Caco-2 (cell line): ENCODE results near the gene ATRAID. TPM values are rescaled to one million over a fixed set of nuclear protein-coding genes. Genes with fewer than 3 reads are reported as not detected.

Experiments
- BruUV-seq: library from RNA; stranded (reverse); fragments of 400-500 nt; replicated peaks from 2 replicates; lab custom pipeline; 2021; lab: Mats Ljungman, UMichigan
- CTCF ChIA-PET: fragments of 300-600 bp; sonication (Branson Sonifier 250); formaldehyde crosslinking; loops from one replicate; lab custom pipeline; 2022; ENCODE audit warnings: antibody characterized with exemption; lab: Charles Lee
- POLR2A ChIA-PET: fragments of 300-600 bp; sonication (Branson Sonifier 250); formaldehyde crosslinking; loops from one replicate; lab custom pipeline; 2022; ENCODE audit warnings: antibody characterized with exemption; lab: Charles Lee
- DNase-seq, 2 experiments: peaks; one replicate each; pipeline versions ENCODE4 v3.0.0 to v3.0.0-alpha.2; 2020 to 2022
- H3K27me3 ChIP-seq: replicated peaks from 2 replicates; pipeline ENCODE4 v1.6.0; 2011; ENCODE audit warnings: low read length; ENCODE audit not compliant: control insufficient read depth, insufficient read depth
- H3K36me3 ChIP-seq: 2 replicates; pipeline ENCODE4 v1.5.1; 2011; ENCODE audit warnings: low read length; ENCODE audit not compliant: control insufficient read depth, insufficient read depth
- H3K4me1 ChIP-seq: fragments of 250-450 bp; sonication (Bioruptor Pico); 2 replicates; pipeline ENCODE4 v1.5.1; 2020; ENCODE audit warnings: mild to moderate bottlenecking
- H3K4me3 ChIP-seq: 2 replicates; pipeline ENCODE4 v1.5.1; 2011; ENCODE audit warnings: low read depth, mild to moderate bottlenecking, control low read depth, low read length
- H3K9me3 ChIP-seq: fragments of 250-450 bp; sonication (Bioruptor Pico); 2 replicates; pipeline ENCODE4 v1.5.1; 2020; ENCODE audit warnings: mild to moderate bottlenecking, moderate library complexity
- H3K27ac Mint-ChIP-seq: one replicate; pipeline ENCODE4 v1.8.0; 2022; ENCODE audit warnings: mixed read lengths; ENCODE audit not compliant: unreplicated experiment
- H3K27me3 Mint-ChIP-seq: one replicate; pipeline ENCODE4 v1.8.0; 2022; ENCODE audit warnings: mixed read lengths; ENCODE audit not compliant: insufficient read depth, unreplicated experiment
- H3K36me3 Mint-ChIP-seq: one replicate; pipeline ENCODE4 v1.8.0; 2022; ENCODE audit warnings: mild to moderate bottlenecking, mixed read lengths; ENCODE audit not compliant: insufficient read depth, unreplicated experiment
- H3K4me1 Mint-ChIP-seq: one replicate; pipeline ENCODE4 v1.8.0; 2022; ENCODE audit warnings: low read depth, mixed read lengths; ENCODE audit not compliant: unreplicated experiment
- H3K4me3 Mint-ChIP-seq: one replicate; pipeline ENCODE4 v1.8.0; 2022; ENCODE audit warnings: mild to moderate bottlenecking, moderate library complexity, mixed read lengths; ENCODE audit not compliant: unreplicated experiment
- H3K9me3 Mint-ChIP-seq: one replicate; pipeline ENCODE4 v1.8.0; 2022; ENCODE audit warnings: mixed read lengths; ENCODE audit not compliant: unreplicated experiment
- intact Hi-C: fragments of 100-400 bp; cut with micrococcal nuclease; formaldehyde crosslinking; loops from one replicate; pipeline ENCODE4 v1.10.0; 2022; ENCODE audit not compliant: unreplicated experiment
- total RNA-seq: library from RNA; stranded (reverse); gene quantifications from 2 replicates; pipeline ENCODE4 v1.2.3, GENCODE V29; 2022
- TF ChIP-seq, protein P1 (sequence below), 2 experiments: fragments of 200-600 bp in 1 of 2; IDR thresholded peaks; 1 replicate in 1 of 2; 2 replicates in 1 of 2; pipeline versions ENCODE4 v1.5.1 to v1.8.0; 2011 to 2022; ENCODE audit warnings: antibody characterized with exemption in 1 of 2, control low read depth in 1 of 2, inconsistent platforms in 1 of 2, low read depth in 1 of 2, low read length in 1 of 2, mild to moderate bottlenecking in 1 of 2, moderate library complexity in 1 of 2; ENCODE audit not compliant: insufficient read depth in 1 of 2, severe bottlenecking in 1 of 2, unreplicated experiment in 1 of 2

Gene ATRAID
- total RNA-seq, 1 experiment from 2014 or later: 157 TPM

DNA sequence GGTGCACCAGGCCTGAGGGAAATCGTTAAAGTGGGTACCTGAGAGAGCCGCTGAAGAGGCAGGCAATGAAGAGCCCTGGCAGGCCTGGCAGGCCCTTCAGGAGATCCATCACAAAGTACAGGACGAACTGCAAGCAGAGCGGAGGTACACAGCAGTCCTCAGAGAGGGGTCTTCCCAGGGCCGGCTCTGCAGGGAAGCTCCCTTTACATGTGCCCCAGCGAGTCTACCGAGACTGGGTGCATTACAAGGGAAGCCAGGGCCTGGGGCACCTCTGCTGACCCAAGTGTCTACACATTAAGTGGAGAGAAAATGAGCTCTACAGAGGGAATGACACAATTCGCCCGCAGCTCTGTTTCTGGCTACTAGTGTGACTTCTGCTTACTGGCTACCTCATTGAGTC is 8.1 kb upstream of the ATRAID start:
- BruUV-seq: no TSS peak
- H3K36me3 Mint-ChIP-seq: peaks cover 43% of the 10 kb centered on the region
- no peaks in the 10 kb centered on the region for H3K9me3 ChIP-seq
- DNase-seq: peak in 1 of 2 experiments; percentile 23
- no peak overlapping the region for H3K27ac Mint-ChIP-seq
- H3K27me3 ChIP-seq: no peaks in the 10 kb centered on the region
- no peaks in the 10 kb centered on the region for H3K27me3 Mint-ChIP-seq
- ChIA-PET POLR2A (interaction anchor here (0.9 kb wide), 1 partner anchor 8 kb away, joined by 3 read pairs; the partner anchor contains the start of genes ATRAID and SLC5A6), CTCF (interaction anchor here (0.6 kb wide), 1 partner anchor 187 kb away, joined by 3 read pairs; no protein-coding TSS in a partner anchor)
- no peaks in the 10 kb centered on the region for H3K4me1 Mint-ChIP-seq
- TF ChIP-seq, protein P1, sequence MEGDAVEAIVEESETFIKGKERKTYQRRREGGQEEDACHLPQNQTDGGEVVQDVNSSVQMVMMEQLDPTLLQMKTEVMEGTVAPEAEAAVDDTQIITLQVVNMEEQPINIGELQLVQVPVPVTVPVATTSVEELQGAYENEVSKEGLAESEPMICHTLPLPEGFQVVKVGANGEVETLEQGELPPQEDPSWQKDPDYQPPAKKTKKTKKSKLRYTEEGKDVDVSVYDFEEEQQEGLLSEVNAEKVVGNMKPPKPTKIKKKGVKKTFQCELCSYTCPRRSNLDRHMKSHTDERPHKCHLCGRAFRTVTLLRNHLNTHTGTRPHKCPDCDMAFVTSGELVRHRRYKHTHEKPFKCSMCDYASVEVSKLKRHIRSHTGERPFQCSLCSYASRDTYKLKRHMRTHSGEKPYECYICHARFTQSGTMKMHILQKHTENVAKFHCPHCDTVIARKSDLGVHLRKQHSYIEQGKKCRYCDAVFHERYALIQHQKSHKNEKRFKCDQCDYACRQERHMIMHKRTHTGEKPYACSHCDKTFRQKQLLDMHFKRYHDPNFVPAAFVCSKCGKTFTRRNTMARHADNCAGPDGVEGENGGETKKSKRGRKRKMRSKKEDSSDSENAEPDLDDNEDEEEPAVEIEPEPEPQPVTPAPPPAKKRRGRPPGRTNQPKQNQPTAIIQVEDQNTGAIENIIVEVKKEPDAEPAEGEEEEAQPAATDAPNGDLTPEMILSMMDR (IDR thresholded peaks at IDR 0.05; ENCODE audit: insufficient read depth in 1 of 2, low read depth in 1 of 2, low read length in 1 of 2, severe bottlenecking in 1 of 2, unreplicated experiment in 1 of 2): no peak
- H3K4me1 ChIP-seq: no peaks in the 10 kb centered on the region
- H3K36me3 ChIP-seq: peaks cover 17% of the 10 kb centered on the region
- intact Hi-C loops: no loop called here
- H3K4me3 ChIP-seq: no peak overlapping the region
- H3K9me3 Mint-ChIP-seq: no peaks in the 10 kb centered on the region
- H3K4me3 Mint-ChIP-seq: no peak overlapping the region

- Mint-ChIP-seq H3K9me3 (no peaks in the 10 kb centered on the region), H3K4me1 (peaks cover 6% of the 10 kb centered on the region), H3K4me3 (no peak overlapping the region), H3K36me3 (peaks cover 50% of the 10 kb centered on the region), H3K27me3 (no peaks in the 10 kb centered on the region), H3K27ac (no peak overlapping the region)
- Histone ChIP-seq H3K36me3 (peaks cover 17% of the 10 kb centered on the region), H3K4me3 (no peak overlapping the region), H3K4me1 (peaks cover 5% of the 10 kb centered on the region), H3K9me3 (no peaks in the 10 kb centered on the region), H3K27me3 (no peaks in the 10 kb centered on the region)
- TF ChIP-seq, protein P1 (IDR thresholded peaks at IDR 0.05; ENCODE audit: insufficient read depth in 1 of 2, low read depth in 1 of 2, low read length in 1 of 2, severe bottlenecking in 1 of 2, unreplicated experiment in 1 of 2): no peak
- intact Hi-C loops: no loop called here
- POLR2A ChIA-PET: no interaction called here
- no TSS peak for BruUV-seq
- peak in 1 of 2 experiments; percentile 29 for DNase-seq
- CTCF ChIA-PET: no interaction called here
Measured at GRCh38 chr2:27204566-27204965, 7.3 kb upstream of the ATRAID start.

DNA sequence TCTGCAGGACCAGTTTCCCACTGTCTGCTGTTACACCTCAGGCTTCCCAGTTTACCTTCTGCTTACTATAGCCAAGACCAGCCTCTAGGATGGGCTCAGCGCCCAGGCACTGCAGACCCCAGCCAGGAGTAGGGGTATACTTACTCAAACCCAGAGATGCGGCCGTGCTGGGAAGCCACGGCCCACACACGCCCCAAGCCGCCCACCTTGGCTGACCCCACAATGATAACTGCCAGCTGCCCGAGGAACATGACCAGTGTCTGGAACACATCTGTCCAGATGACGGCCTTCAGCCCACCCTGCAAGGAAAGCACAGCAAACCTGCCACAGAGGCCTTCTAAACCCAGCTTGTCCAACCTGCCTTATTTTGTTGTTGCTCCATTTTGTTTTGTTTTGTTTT is 6.6 kb upstream of the ATRAID start:
- Histone ChIP-seq H3K4me3 (no peak overlapping the region), H3K36me3 (peaks cover 17% of the 10 kb centered on the region), H3K27me3 (no peaks in the 10 kb centered on the region), H3K4me1 (peaks cover 12% of the 10 kb centered on the region), H3K9me3 (no peaks in the 10 kb centered on the region)
- peaks cover 12% of the 10 kb centered on the region for H3K4me1 Mint-ChIP-seq
- no peak overlapping the region for H3K4me3 Mint-ChIP-seq
- H3K36me3 Mint-ChIP-seq: peaks cover 57% of the 10 kb centered on the region
- H3K27ac Mint-ChIP-seq: no peak overlapping the region
- BruUV-seq: no TSS peak
- POLR2A ChIA-PET: no interaction called here
- CTCF ChIA-PET: no interaction called here
- no peaks in the 10 kb centered on the region for H3K27me3 Mint-ChIP-seq
- DNase-seq: peak in 1 of 2 experiments; percentile 14
- TF ChIP-seq, protein P1 (IDR thresholded peaks at IDR 0.05; ENCODE audit: insufficient read depth in 1 of 2, low read depth in 1 of 2, low read length in 1 of 2, severe bottlenecking in 1 of 2, unreplicated experiment in 1 of 2): no peak
- intact Hi-C loops: no loop called here
- H3K9me3 Mint-ChIP-seq: no peaks in the 10 kb centered on the region
